ENCODE results near the gene PEX10. TPM values are rescaled to one million over a fixed set of nuclear protein-coding genes. Genes with fewer than 3 reads are reported as not detected.

Gene PEX10
- total RNA-seq, 5 donors from 2014 or later (not counting 1 experiment from before 2014, with no cell fraction given), result 11.7 to 13.2 (median 12.2) TPM

GRCh38 chr1:2373551-2374251 is 38.7 kb downstream of the PEX10 start:
- Mint-ChIP-seq H3K4me3 (no peak overlapping the region), H3K27me3 (no peaks in the 10 kb centered on the region), H3K36me3 (peaks cover 5% of the 10 kb centered on the region), H3K27ac (no peak overlapping the region), H3K4me1 (no peaks in the 10 kb centered on the region), H3K9me3 (no peaks in the 10 kb centered on the region)
- no peaks in the 10 kb centered on the region for H3K9me3 ChIP-seq
- WGBS (ENCODE audit: insufficient coverage), result 87% methylated on average over 19 of the region's 20 CpGs
- H3K4me3 ChIP-seq (ENCODE audit: control insufficient read depth in 1 of 2, extremely low read depth in 1 of 2, low read length in 1 of 2), result no peak overlapping the region
- peaks cover 0 to 15% of the 10 kb centered on the region in 2 experiments for H3K27me3 ChIP-seq (replicated peaks in 1 of 2; ENCODE audit: control insufficient read depth in 2 of 2, extremely low read depth in 1 of 2, insufficient read depth in 2 of 2, low read length in 1 of 2)
- POLR2A ChIA-PET, result no interaction called here
- H3K36me3 ChIP-seq (ENCODE audit: control insufficient read depth in 2 of 2, extremely low read depth in 1 of 2, insufficient read depth in 1 of 2, low read length in 1 of 2), result no peaks in the 10 kb centered on the region
- no peaks in the 10 kb centered on the region for H3K4me1 ChIP-seq (ENCODE audit: control insufficient read depth in 1 of 2, extremely low read depth in 1 of 2, insufficient read depth in 2 of 2, low read length in 2 of 2)
- no peak overlapping the region for H3K27ac ChIP-seq (ENCODE audit: low read length)
- ATAC-seq (replicated peaks in 1 of 4) (no peak), DNase-seq (no peak)
- CTCF ChIA-PET, result no interaction called here

GRCh38 chr1:2372551-2373490 is 39.5 kb downstream of the PEX10 start:
- ATAC-seq (replicated peaks in 1 of 4), result no peak
- Histone ChIP-seq H3K36me3 (ENCODE audit: control insufficient read depth in 2 of 2, extremely low read depth in 1 of 2, insufficient read depth in 1 of 2, low read length in 1 of 2) (no peaks in the 10 kb centered on the region), H3K4me3 (ENCODE audit: control insufficient read depth in 1 of 2, extremely low read depth in 1 of 2, low read length in 1 of 2) (no peak overlapping the region), H3K27me3 (replicated peaks in 1 of 2; ENCODE audit: control insufficient read depth in 2 of 2, extremely low read depth in 1 of 2, insufficient read depth in 2 of 2, low read length in 1 of 2) (peaks cover 0 to 15% of the 10 kb centered on the region in 2 experiments), H3K27ac (ENCODE audit: low read length) (no peak overlapping the region), H3K4me1 (ENCODE audit: control insufficient read depth in 1 of 2, extremely low read depth in 1 of 2, insufficient read depth in 2 of 2, low read length in 2 of 2) (no peaks in the 10 kb centered on the region), H3K9me3 (no peaks in the 10 kb centered on the region)
- ChIA-PET CTCF (no interaction called here), POLR2A (no interaction called here)
- DNase-seq, result no peak
- 91% methylated on average over 22 of the region's 36 CpGs for WGBS (ENCODE audit: insufficient coverage)
- no peak overlapping the region for H3K27ac Mint-ChIP-seq
- no peak overlapping the region for H3K4me3 Mint-ChIP-seq
- H3K4me1 Mint-ChIP-seq, result no peaks in the 10 kb centered on the region
- no peaks in the 10 kb centered on the region for H3K9me3 Mint-ChIP-seq
- H3K27me3 Mint-ChIP-seq, result no peaks in the 10 kb centered on the region
- H3K36me3 Mint-ChIP-seq, result peaks cover 5% of the 10 kb centered on the region

- CTCF ChIA-PET, result no interaction called here
- no peak for ATAC-seq (replicated peaks in 1 of 4)
Observed at GRCh38 chr1:2368053-2368744, 44.2 kb downstream of the PEX10 start.

GRCh38 chr1:2363847-2364513 is 48.4 kb downstream of the PEX10 start:
- ChIA-PET POLR2A (no interaction called here), CTCF (no interaction called here)
- peaks cover 4 to 11% (median 5%) of the 10 kb centered on the region in 3 donors for H3K9me3 Mint-ChIP-seq
- H3K4me1 Mint-ChIP-seq, result no peaks in the 10 kb centered on the region
- DNase-seq (no peak), ATAC-seq (replicated peaks in 1 of 4) (no peak)
- WGBS (ENCODE audit: insufficient coverage), result no CpG with 5 or more reads among the region's 2 CpGs
- H3K9me3 ChIP-seq, result no peaks in the 10 kb centered on the region
- no peak overlapping the region for H3K27ac Mint-ChIP-seq
- no peaks in the 10 kb centered on the region for H3K4me1 ChIP-seq (ENCODE audit: control insufficient read depth in 1 of 2, extremely low read depth in 1 of 2, insufficient read depth in 2 of 2, low read length in 2 of 2)
- no peak overlapping the region for H3K4me3 ChIP-seq (ENCODE audit: control insufficient read depth in 1 of 2, extremely low read depth in 1 of 2, low read length in 1 of 2)
- H3K4me3 Mint-ChIP-seq, result no peak overlapping the region
- H3K27ac ChIP-seq (ENCODE audit: low read length), result no peak overlapping the region
- no peaks in the 10 kb centered on the region for H3K36me3 ChIP-seq (ENCODE audit: control insufficient read depth in 2 of 2, extremely low read depth in 1 of 2, insufficient read depth in 1 of 2, low read length in 1 of 2)
- no peaks in the 10 kb centered on the region for H3K27me3 Mint-ChIP-seq
- H3K36me3 Mint-ChIP-seq, result peaks cover 4% of the 10 kb centered on the region
- no peaks in the 10 kb centered on the region for H3K27me3 ChIP-seq (replicated peaks in 1 of 2; ENCODE audit: control insufficient read depth in 2 of 2, extremely low read depth in 1 of 2, insufficient read depth in 2 of 2, low read length in 1 of 2)

More at GRCh38 chr1:2368053-2368744, 44.2 kb downstream of the PEX10 start:
- H3K27me3 Mint-ChIP-seq, result no peaks in the 10 kb centered on the region
- no peaks in the 10 kb centered on the region for H3K4me1 ChIP-seq (ENCODE audit: control insufficient read depth in 1 of 2, extremely low read depth in 1 of 2, insufficient read depth in 2 of 2, low read length in 2 of 2)
- H3K27ac ChIP-seq (ENCODE audit: low read length), result no peak overlapping the region
- 89% methylated on average over 2 of the region's 8 CpGs for WGBS (ENCODE audit: insufficient coverage)
- no peak overlapping the region for H3K27ac Mint-ChIP-seq
- H3K36me3 Mint-ChIP-seq, result peaks cover 9% of the 10 kb centered on the region
- no peak overlapping the region for H3K4me3 ChIP-seq (ENCODE audit: control insufficient read depth in 1 of 2, extremely low read depth in 1 of 2, low read length in 1 of 2)
- H3K9me3 ChIP-seq, result no peaks in the 10 kb centered on the region
- DNase-seq, result no peak
- H3K4me1 Mint-ChIP-seq, result no peaks in the 10 kb centered on the region
- no peak overlapping the region for H3K4me3 Mint-ChIP-seq
- POLR2A ChIA-PET, result no interaction called here
- H3K9me3 Mint-ChIP-seq, result peaks cover 4 to 9% (median 5%) of the 10 kb centered on the region in 3 donors
- no peaks in the 10 kb centered on the region for H3K36me3 ChIP-seq (ENCODE audit: control insufficient read depth in 2 of 2, extremely low read depth in 1 of 2, insufficient read depth in 1 of 2, low read length in 1 of 2)
- H3K27me3 ChIP-seq (replicated peaks in 1 of 2; ENCODE audit: control insufficient read depth in 2 of 2, extremely low read depth in 1 of 2, insufficient read depth in 2 of 2, low read length in 1 of 2), result no peaks in the 10 kb centered on the region

GRCh38 chr1:2360588-2361364 is 51.6 kb downstream of the PEX10 start:
- no peak overlapping the region for H3K27ac ChIP-seq (ENCODE audit: low read length)
- no peaks in the 10 kb centered on the region for H3K27me3 Mint-ChIP-seq
- H3K4me1 ChIP-seq (ENCODE audit: control insufficient read depth in 1 of 2, extremely low read depth in 1 of 2, insufficient read depth in 2 of 2, low read length in 2 of 2), result no peaks in the 10 kb centered on the region
- no peak overlapping the region for H3K4me3 ChIP-seq (ENCODE audit: control insufficient read depth in 1 of 2, extremely low read depth in 1 of 2, low read length in 1 of 2)
- no peaks in the 10 kb centered on the region for H3K4me1 Mint-ChIP-seq
- ATAC-seq (replicated peaks in 1 of 4) (no peak), DNase-seq (no peak)
- H3K4me3 Mint-ChIP-seq, result no peak overlapping the region
- no peaks in the 10 kb centered on the region for H3K36me3 ChIP-seq (ENCODE audit: control insufficient read depth in 2 of 2, extremely low read depth in 1 of 2, insufficient read depth in 1 of 2, low read length in 1 of 2)
- 76% methylated on average over 7 of the region's 11 CpGs for WGBS (ENCODE audit: insufficient coverage)
- peaks cover 4 to 11% (median 5%) of the 10 kb centered on the region in 3 donors for H3K9me3 Mint-ChIP-seq
- H3K27me3 ChIP-seq (replicated peaks in 1 of 2; ENCODE audit: control insufficient read depth in 2 of 2, extremely low read depth in 1 of 2, insufficient read depth in 2 of 2, low read length in 1 of 2), result no peaks in the 10 kb centered on the region
- ChIA-PET CTCF (no interaction called here), POLR2A (no interaction called here)
- no peaks in the 10 kb centered on the region for H3K9me3 ChIP-seq
- peaks cover 4% of the 10 kb centered on the region for H3K36me3 Mint-ChIP-seq
- H3K27ac Mint-ChIP-seq, result no peak overlapping the region

Data from T-cell (primary cell).